ENCODE measurements around the gene TMEM129.
"Not testable (repeated sequence)": the region's sequence is repeated elsewhere in the genome, so short reads cannot be mapped to it uniquely, and the experiment has no call there.

The TMEM129 gene

GRCh38 chr4:1695913-1696312 is 25.2 kb downstream of the TMEM129 start:
- no peak for DNase-seq (ENCODE audit: low read depth)

- DNase-seq (ENCODE audit: low read depth): peak; percentile 46
These were observed 27.8 kb downstream of the TMEM129 start for GRCh38 chr4:1693131-1693896.

GRCh38 chr4:1691737-1692373 is 29.3 kb downstream of the TMEM129 start:
- no peak for DNase-seq (ENCODE audit: low read depth)

- DNase-seq (ENCODE audit: low read depth): no peak
These were observed 30.4 kb downstream of the TMEM129 start for GRCh38 chr4:1690698-1691097.

- DNase-seq (ENCODE audit: low read depth): no peak
These were observed 34.6 kb downstream of the TMEM129 start for GRCh38 chr4:1686440-1687036.

- no peak for DNase-seq (ENCODE audit: low read depth)
These were observed 35.6 kb downstream of the TMEM129 start for GRCh38 chr4:1685235-1686150.

- no peak for DNase-seq (ENCODE audit: low read depth)
These were observed 36.5 kb downstream of the TMEM129 start for GRCh38 chr4:1684506-1685234.

GRCh38 chr4:1683736-1684505 is 37.2 kb downstream of the TMEM129 start, which contains the start of gene FAM53A:
Gene FAM53A, minus strand, starts transcription at chr4:1684313. Its CDS starts 15,572 bp downstream, at chr4:1668741.
- peak; percentile 82 for DNase-seq (ENCODE audit: low read depth)

- no peak for DNase-seq (ENCODE audit: low read depth)
These were observed 37.8 kb downstream of the TMEM129 start for GRCh38 chr4:1683261-1683735.

- DNase-seq (ENCODE audit: low read depth): no peak
These were observed 38.3 kb downstream of the TMEM129 start for GRCh38 chr4:1682860-1683259.

GRCh38 chr4:1678244-1678643 is 42.9 kb downstream of the TMEM129 start:
- DNase-seq (ENCODE audit: low read depth): no peak

GRCh38 chr4:1676605-1677525 is 44.3 kb downstream of the TMEM129 start:
- no peak for DNase-seq (ENCODE audit: low read depth)

GRCh38 chr4:1675802-1676137 is 45.4 kb downstream of the TMEM129 start:
- no peak for DNase-seq (ENCODE audit: low read depth)

- DNase-seq (ENCODE audit: low read depth): no peak
These were observed 45.9 kb downstream of the TMEM129 start for GRCh38 chr4:1675136-1675801.

GRCh38 chr4:1674682-1675081 is 46.4 kb downstream of the TMEM129 start:
- DNase-seq (ENCODE audit: low read depth): no peak

- DNase-seq (ENCODE audit: low read depth): no peak
These were observed 47.5 kb downstream of the TMEM129 start for GRCh38 chr4:1673671-1674070.

- not testable (repeated sequence) for DNase-seq (ENCODE audit: low read depth)
These were observed 50.1 kb downstream of the TMEM129 start for GRCh38 chr4:1671011-1671410.

- no peak for DNase-seq (ENCODE audit: low read depth)
These were observed 50.8 kb downstream of the TMEM129 start for GRCh38 chr4:1670279-1670678.

GRCh38 chr4:1669850-1670249 is 51.3 kb downstream of the TMEM129 start:
- DNase-seq (ENCODE audit: low read depth): no peak
